K562 (cell line): Measurements from ENCODE around the gene ZNF502. TPM values are rescaled to one million over a fixed set of nuclear protein-coding genes. Genes with fewer than 3 reads are reported as not detected.

ENCODE experiments used
- BRF1 ChIP-seq: IDR thresholded peaks from 3 replicates; pipeline ENCODE4 v1.6.1; 2011; ENCODE audit warnings: borderline replicate concordance, mild to moderate bottlenecking; ENCODE audit not compliant: insufficient read length; ENCODE audit errors: extremely low read depth
- CCAR2 ChIP-seq: fragments of 200-400 bp; formaldehyde crosslinking; IDR thresholded peaks from 2 replicates; pipeline ENCODE4 v1.6.1; 2017; ENCODE audit warnings: mild to moderate bottlenecking, low read depth, low read length
- CEBPG ChIP-seq, 3 experiments: fragments of 200-800 bp in 1 of 3; sonication (Bioruptor generic) in 1 of 3; sonication (generic) in 1 of 3; formaldehyde crosslinking in 1 of 3; IDR thresholded peaks in 2 of 3; conservative IDR thresholded peaks in 1 of 3; 2 replicates each; pipeline versions ENCODE4 v1.6.1 to v1.8.0; 2016 to 2022; ENCODE audit warnings: missing compliant biosample characterization in 2 of 3, missing genetic modification characterization in 2 of 3, mild to moderate bottlenecking in 1 of 3, missing genetic modification reagents in 1 of 3
- ELF1 ChIP-seq: fragments of 200-800 bp; sonication (Bioruptor generic); IDR thresholded peaks from 2 replicates; pipeline ENCODE4 v1.6.1; 2016; ENCODE audit warnings: missing genetic modification characterization, missing compliant biosample characterization
- EP300 ChIP-seq: IDR thresholded peaks from 2 replicates; pipeline ENCODE4 v1.6.1; 2012; ENCODE audit warnings: low read length, improper control_type of control experiment
- ESRRB ChIP-seq: fragments of 250-450 bp; sonication (Bioruptor Pico); IDR thresholded peaks from 2 replicates; pipeline ENCODE4 v1.5.0; 2020; ENCODE audit warnings: mild to moderate bottlenecking, moderate library complexity, borderline replicate concordance
- FOSL1 ChIP-seq: fragments of 200-800 bp; sonication (Bioruptor generic); conservative IDR thresholded peaks from 2 replicates; pipeline ENCODE4 v1.6.1; 2016; ENCODE audit warnings: missing genetic modification characterization, missing compliant biosample characterization
- GABPA ChIP-seq: fragments of 200-800 bp; sonication (Bioruptor generic); conservative IDR thresholded peaks from 2 replicates; pipeline ENCODE4 v1.6.1; 2016; ENCODE audit warnings: low read depth, missing genetic modification characterization, missing compliant biosample characterization
- GTF2A2 ChIP-seq: IDR thresholded peaks from 2 replicates; pipeline ENCODE4 v1.6.1; 2016; ENCODE audit warnings: mild to moderate bottlenecking, missing genetic modification characterization, missing compliant biosample characterization
- HSF4 ChIP-seq: fragments of 250-450 bp; sonication (Bioruptor Pico); IDR thresholded peaks from 2 replicates; pipeline ENCODE4 v2.1.2; 2022; ENCODE audit warnings: mild to moderate bottlenecking, moderate library complexity, borderline replicate concordance
- ILK ChIP-seq: fragments of 450-650 bp; IDR thresholded peaks from 2 replicates; pipeline ENCODE4 v1.6.1; 2016; ENCODE audit warnings: missing genetic modification characterization, low read depth, mild to moderate bottlenecking, missing compliant biosample characterization, moderate library complexity, borderline replicate concordance
- MYC ChIP-seq, 2 experiments: fragments of 250-450 bp in 1 of 2; sonication (Bioruptor Pico) in 1 of 2; IDR thresholded peaks; 2 replicates each; pipeline versions ENCODE4 v1.5.1 to v1.6.1; 2012 to 2021; ENCODE audit warnings: low read depth in 2 of 2, borderline replicate concordance in 1 of 2, improper control_type of control experiment in 1 of 2, low read length in 1 of 2, mild to moderate bottlenecking in 1 of 2, moderate library complexity in 1 of 2
- PCBP2 ChIP-seq: fragments of 200-400 bp; formaldehyde crosslinking; IDR thresholded peaks from 2 replicates; pipeline ENCODE4 v1.6.1; 2018; ENCODE audit warnings: low read length, low read depth, mild to moderate bottlenecking, moderate library complexity; ENCODE audit not compliant: poor library complexity, severe bottlenecking
- RCOR1 ChIP-seq, 2 experiments: IDR thresholded peaks; 2 replicates each; pipeline ENCODE4 v1.6.1; 2012; ENCODE audit warnings: low read depth in 2 of 2, low read length in 2 of 2, borderline replicate concordance in 1 of 2, improper control_type of control experiment in 1 of 2
- RNF219 ChIP-seq: fragments of 250-450 bp; sonication (Bioruptor Pico); IDR thresholded peaks from 2 replicates; pipeline ENCODE4 v1.5.0; 2022; ENCODE audit warnings: mild to moderate bottlenecking
- SIN3B ChIP-seq: fragments of 450-650 bp; IDR thresholded peaks from 2 replicates; pipeline ENCODE4 v1.6.1; 2017; ENCODE audit warnings: low read depth, mild to moderate bottlenecking, moderate library complexity
- SRSF1 ChIP-seq: fragments of 200-400 bp; formaldehyde crosslinking; IDR thresholded peaks from 2 replicates; pipeline ENCODE4 v1.6.1; 2017; ENCODE audit warnings: mild to moderate bottlenecking, low read depth, low read length, moderate library complexity
- TAF15 ChIP-seq: fragments of 200-400 bp; formaldehyde crosslinking; IDR thresholded peaks from 2 replicates; pipeline ENCODE4 v1.6.1; 2017; ENCODE audit warnings: mild to moderate bottlenecking, low read depth, low read length, moderate library complexity
- TCF7L2 ChIP-seq: fragments of 150-350 bp; IDR thresholded peaks from 2 replicates; pipeline ENCODE4 v1.6.1; 2016; ENCODE audit warnings: low read depth, mild to moderate bottlenecking, low read length, moderate library complexity
- TCFL5 ChIP-seq: fragments of 250-450 bp; sonication (Bioruptor Pico); conservative IDR thresholded peaks from 2 replicates; pipeline ENCODE4 v1.6.1; 2021; ENCODE audit warnings: mild to moderate bottlenecking, moderate library complexity, matching md5 sums
- ZNF174 ChIP-seq: fragments of 250-450 bp; sonication (Bioruptor Pico); IDR thresholded peaks from 2 replicates; pipeline ENCODE4 v1.4.0; 2020; ENCODE audit warnings: mild to moderate bottlenecking
- ZNF184 ChIP-seq: sonication (generic); formaldehyde crosslinking; IDR thresholded peaks from 2 replicates; pipeline ENCODE4 v1.5.0; 2020; ENCODE audit warnings: missing genetic modification reagents
- ZNF197 ChIP-seq: fragments of 200-800 bp; sonication (Bioruptor generic); IDR thresholded peaks from 2 replicates; pipeline ENCODE4 v1.6.1; 2016; ENCODE audit warnings: low read depth, missing genetic modification characterization, missing compliant biosample characterization
- ZNF239 ChIP-seq: fragments of 250-450 bp; sonication (Bioruptor Pico); IDR thresholded peaks from 2 replicates; pipeline ENCODE4 v1.4.0; 2020; ENCODE audit warnings: mild to moderate bottlenecking
- polyA plus RNA-seq, 8 experiments: library from polyadenylated mRNA; depleted of rRNA in 4 of 8; stranded (reverse) in 5 of 8; unstranded in 3 of 8; fragments of >200 nt; fragmentation: Nextera tagmentation in 2 of 8; fragmentation: Illumina TruSeq in 1 of 8; extraction: Ambion mirVana in 2 of 8; extraction: Trizol in 1 of 8; gene quantifications; 2 replicates each; pipeline versions ENCODE4 v1.2.1 to v1.2.3, GENCODE V29; 2011 to 2014; ENCODE audit warnings: inconsistent platforms in 1 of 8, missing spikeins in 1 of 8
- total RNA-seq, 7 experiments: library from RNA; depleted of rRNA in 6 of 7; stranded (reverse); fragments of >200 nt in 6 of 7; fragmentation: Illumina TruSeq in 2 of 7; extraction: Trizol in 2 of 7; gene quantifications; 2 replicates each; pipeline versions ENCODE4 v1.2.1 to v1.2.3, GENCODE V29; 2011 to 2021; ENCODE audit warnings: low replicate concordance in 1 of 7

The ZNF502 gene
- total and polyA plus RNA-seq, 9 of the 15 experiments (the other 6 are each of a cell fraction or from before 2014, with no cell fraction given): 0.38 to 0.98 (median 0.67) TPM

- no peak for TF ChIP-seq ILK (tag)
- no peak for TF ChIP-seq BRF1
- peak; percentile 70 for TF ChIP-seq GABPA (tag)
- no peak for TF ChIP-seq TCFL5
- 0 out of 2 replicates have a peak, but pooled peaks have one; percentile 22 for TF ChIP-seq SRSF1
- TF ChIP-seq PCBP2: no peak
- TF ChIP-seq ZNF174 (CRISPR knock-in tag): no peak
- TF ChIP-seq GTF2A2 (tag): no peak
- no peak for TF ChIP-seq TAF15
- TF ChIP-seq ZNF239 (CRISPR knock-in tag): 0 out of 2 replicates have a peak, but pooled peaks have one; percentile 28
- no peak for TF ChIP-seq RNF219 (CRISPR knock-in tag)
- no peak for TF ChIP-seq RCOR1 (IDR thresholded peaks at IDR 0.05; ENCODE audit: borderline replicate concordance in 1 of 2, low read depth in 2 of 2, low read length in 2 of 2)
- no peak for TF ChIP-seq HSF4 (CRISPR knock-in tag)
- no peak for TF ChIP-seq ESRRB (CRISPR knock-in tag)
- TF ChIP-seq MYC (IDR thresholded peaks at IDR 0.05; ENCODE audit: low read depth, low read length): peak; percentile 97
- peak; percentile 91; the same call in 1 of the 2 replicates for TF ChIP-seq MYC (CRISPR knock-in tag; IDR thresholded peaks at IDR 0.05; ENCODE audit: borderline replicate concordance, low read depth)
- TF ChIP-seq TCF7L2: peak; percentile 76
- TF ChIP-seq ZNF197 (CRISPR knock-in tag): peak; percentile 81
- TF ChIP-seq CEBPG (CRISPR knock-in tag; IDR thresholded peaks at IDR 0.05): peak; percentile 45; the same call in 1 of the 2 replicates
- 0 out of 4 replicates have a peak, but pooled peaks of 1 of the 2 experiments have one; percentile 18 for TF ChIP-seq CEBPG (tag; conservative IDR thresholded peaks at IDR 0.05 in 1 of 2, IDR thresholded peaks at IDR 0.05 in 1 of 2)
- TF ChIP-seq SIN3B: peak; percentile 87
- TF ChIP-seq ELF1 (tag): peak; percentile 80
- TF ChIP-seq ZNF184 (CRISPR knock-in tag): no peak
- no peak for TF ChIP-seq CCAR2
- peak; percentile 29; the same call in 1 of the 2 replicates for TF ChIP-seq FOSL1 (tag)
- TF ChIP-seq EP300: peak; percentile 56
These were observed 49.1 kb downstream of the ZNF502 start, which contains the start of the genes KIAA1143 and KIF15 (continued) for GRCh38 chr3:44761424-44762169.
